K562 (cell line): ENCODE results near the gene CCNQ. TPM values are rescaled to one million over a fixed set of nuclear protein-coding genes. Genes with fewer than 3 reads are reported as not detected.

Experiments used
- CBX2 ChIP-seq: fragments of 200-600 bp; sonication (generic); IDR thresholded peaks from one replicate; pipeline ENCODE4 v1.6.1; 2012; ENCODE audit warnings: mild to moderate bottlenecking, low read length, inconsistent platforms; ENCODE audit not compliant: insufficient read depth, poor library complexity, severe bottlenecking
- DMBX1 ChIP-seq: fragments of 250-450 bp; sonication (Bioruptor Pico); IDR thresholded peaks from 2 replicates; pipeline ENCODE4 v1.8.0; 2022; ENCODE audit warnings: inconsistent platforms, mild to moderate bottlenecking, moderate library complexity, borderline replicate concordance
- GTF3C2 ChIP-seq: IDR thresholded peaks from 3 replicates; pipeline ENCODE4 v1.6.1; 2011; ENCODE audit warnings: borderline replicate concordance, mild to moderate bottlenecking, moderate library complexity; ENCODE audit not compliant: insufficient read length; ENCODE audit errors: extremely low read depth
- KLF10 ChIP-seq: fragments of 250-450 bp; sonication (Bioruptor Pico); IDR thresholded peaks from 2 replicates; pipeline ENCODE4 v1.6.1; 2021; ENCODE audit warnings: matching md5 sums
- LEF1 ChIP-seq: fragments of 450-650 bp; IDR thresholded peaks from 2 replicates; pipeline ENCODE4 v1.6.1; 2016; ENCODE audit warnings: mild to moderate bottlenecking
- MECOM ChIP-seq: fragments of 250-450 bp; sonication (Bioruptor Pico); IDR thresholded peaks from 2 replicates; pipeline ENCODE4 v1.8.0; 2022; ENCODE audit warnings: inconsistent platforms
- NONO ChIP-seq, 2 experiments: fragments of 200-400 bp in 1 of 2; fragments of 450-650 bp in 1 of 2; formaldehyde crosslinking in 1 of 2; IDR thresholded peaks; 2 replicates each; pipeline ENCODE4 v1.6.1; 2017; ENCODE audit warnings: low read depth in 2 of 2, mild to moderate bottlenecking in 2 of 2, moderate library complexity in 2 of 2, low read length in 1 of 2
- NR3C1 ChIP-seq: sonication (generic); formaldehyde crosslinking; IDR thresholded peaks from 2 replicates; pipeline ENCODE4 v1.8.1; 2022; ENCODE audit warnings: missing genetic modification reagents
- PCBP1 ChIP-seq: fragments of 200-400 bp; formaldehyde crosslinking; IDR thresholded peaks from 2 replicates; pipeline ENCODE4 v1.6.1; 2018; ENCODE audit warnings: mild to moderate bottlenecking, low read depth, low read length; ENCODE audit not compliant: poor library complexity, severe bottlenecking
- PPARD ChIP-seq: fragments of 250-450 bp; sonication (Bioruptor Pico); IDR thresholded peaks from 2 replicates; pipeline ENCODE4 v1.8.0; 2022; ENCODE audit warnings: inconsistent platforms, mild to moderate bottlenecking, moderate library complexity
- RBM15 ChIP-seq: fragments of 200-400 bp; formaldehyde crosslinking; IDR thresholded peaks from 2 replicates; pipeline ENCODE4 v1.6.1; 2018; ENCODE audit warnings: mild to moderate bottlenecking, low read length, moderate library complexity; ENCODE audit not compliant: insufficient read depth
- RBM22 ChIP-seq: fragments of 200-400 bp; formaldehyde crosslinking; IDR thresholded peaks from 2 replicates; pipeline ENCODE4 v1.6.1; 2018; ENCODE audit warnings: low read length, low read depth; ENCODE audit not compliant: poor library complexity, severe bottlenecking
- RNF2 ChIP-seq: sonication (generic); IDR thresholded peaks from 2 replicates; pipeline ENCODE4 v1.6.1; 2016
- STAT5A ChIP-seq: IDR thresholded peaks from 2 replicates; pipeline ENCODE4 v1.6.1; 2012; ENCODE audit warnings: low read length, inconsistent platforms, borderline replicate concordance
- UBTF ChIP-seq, 2 experiments: IDR thresholded peaks; 2 replicates each; pipeline ENCODE4 v1.6.1; 2012; ENCODE audit warnings: improper control_type of control experiment in 2 of 2, low read depth in 2 of 2, low read length in 2 of 2, borderline replicate concordance in 1 of 2
- ZNF12 ChIP-seq: sonication (generic); formaldehyde crosslinking; IDR thresholded peaks from 2 replicates; pipeline ENCODE4 v1.4.0; 2020; ENCODE audit warnings: mild to moderate bottlenecking, missing genetic modification reagents
- ZNF263 ChIP-seq: sonication (generic); formaldehyde crosslinking; IDR thresholded peaks from 2 replicates; pipeline ENCODE4 v1.8.0; 2022; ENCODE audit warnings: mild to moderate bottlenecking, missing genetic modification reagents, borderline replicate concordance
- polyA plus RNA-seq, 8 experiments: library from polyadenylated mRNA; depleted of rRNA in 4 of 8; stranded (reverse) in 5 of 8; unstranded in 3 of 8; fragments of >200 nt; fragmentation: Nextera tagmentation in 2 of 8; fragmentation: Illumina TruSeq in 1 of 8; extraction: Ambion mirVana in 2 of 8; extraction: Trizol in 1 of 8; gene quantifications; 2 replicates each; pipeline versions ENCODE4 v1.2.1 to v1.2.3, GENCODE V29; 2011 to 2014; ENCODE audit warnings: inconsistent platforms in 1 of 8, missing spikeins in 1 of 8
- total RNA-seq, 7 experiments: library from RNA; depleted of rRNA in 6 of 7; stranded (reverse); fragments of >200 nt in 6 of 7; fragmentation: Illumina TruSeq in 2 of 7; extraction: Trizol in 2 of 7; gene quantifications; 2 replicates each; pipeline versions ENCODE4 v1.2.1 to v1.2.3, GENCODE V29; 2011 to 2021; ENCODE audit warnings: low replicate concordance in 1 of 7
- TF ChIP-seq, protein P1 (sequence below), 2 experiments: IDR thresholded peaks; 2 replicates each; pipeline ENCODE4 v1.6.1; 2011; ENCODE audit warnings: borderline replicate concordance in 1 of 2, control low read depth in 1 of 2, low read depth in 1 of 2, low read length in 1 of 2, mild to moderate bottlenecking in 1 of 2, mixed read lengths in 1 of 2, moderate library complexity in 1 of 2; ENCODE audit not compliant: insufficient read depth in 1 of 2, insufficient read length in 1 of 2, poor library complexity in 1 of 2, severe bottlenecking in 1 of 2; ENCODE audit errors: extremely low read depth in 1 of 2
- TF ChIP-seq, protein P2 (sequence below), 2 experiments: fragments of 450-650 bp in 1 of 2; sonication (generic) in 1 of 2; formaldehyde crosslinking; conservative IDR thresholded peaks; 2 replicates each; pipeline versions ENCODE4 v1.4.0 to v1.8.1; 2020 to 2022; ENCODE audit warnings: mild to moderate bottlenecking in 1 of 2, missing genetic modification reagents in 1 of 2

The CCNQ gene
- total and polyA plus RNA-seq, 9 of the 15 experiments (the other 6 are each of a cell fraction or from before 2014, with no cell fraction given), result 0.92 to 53.8 (median 25.3) TPM

- no peak for TF ChIP-seq STAT5A
- peak; percentile 72 to 91; a peak in 3 of 4 replicates for TF ChIP-seq UBTF (IDR thresholded peaks at IDR 0.05; ENCODE audit: borderline replicate concordance in 1 of 2, low read depth in 2 of 2, low read length in 2 of 2)
- TF ChIP-seq LEF1, result no peak
- TF ChIP-seq NR3C1, result 0 out of 2 replicates have a peak, but pooled peaks have one; percentile 41
- peak; percentile 59 for TF ChIP-seq PCBP1
- TF ChIP-seq KLF10 (CRISPR knock-in tag), result no peak
- no peak for TF ChIP-seq CBX2
- no peak for TF ChIP-seq ZNF263 (CRISPR knock-in tag)
- TF ChIP-seq, protein P1, sequence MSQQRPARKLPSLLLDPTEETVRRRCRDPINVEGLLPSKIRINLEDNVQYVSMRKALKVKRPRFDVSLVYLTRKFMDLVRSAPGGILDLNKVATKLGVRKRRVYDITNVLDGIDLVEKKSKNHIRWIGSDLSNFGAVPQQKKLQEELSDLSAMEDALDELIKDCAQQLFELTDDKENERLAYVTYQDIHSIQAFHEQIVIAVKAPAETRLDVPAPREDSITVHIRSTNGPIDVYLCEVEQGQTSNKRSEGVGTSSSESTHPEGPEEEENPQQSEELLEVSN (IDR thresholded peaks at IDR 0.05; ENCODE audit: borderline replicate concordance in 1 of 2, extremely low read depth in 1 of 2, insufficient read depth in 1 of 2, insufficient read length in 1 of 2, low read depth in 1 of 2, low read length in 1 of 2, poor library complexity in 1 of 2, severe bottlenecking in 1 of 2), result no peak
- TF ChIP-seq RNF2, result no peak
- TF ChIP-seq ZNF12 (CRISPR knock-in tag), result no peak
- no peak for TF ChIP-seq GTF3C2
- TF ChIP-seq PPARD (CRISPR knock-in tag), result no peak
- no peak for TF ChIP-seq RBM15
- TF ChIP-seq DMBX1 (CRISPR knock-in tag), result no peak
- TF ChIP-seq, protein P2, sequence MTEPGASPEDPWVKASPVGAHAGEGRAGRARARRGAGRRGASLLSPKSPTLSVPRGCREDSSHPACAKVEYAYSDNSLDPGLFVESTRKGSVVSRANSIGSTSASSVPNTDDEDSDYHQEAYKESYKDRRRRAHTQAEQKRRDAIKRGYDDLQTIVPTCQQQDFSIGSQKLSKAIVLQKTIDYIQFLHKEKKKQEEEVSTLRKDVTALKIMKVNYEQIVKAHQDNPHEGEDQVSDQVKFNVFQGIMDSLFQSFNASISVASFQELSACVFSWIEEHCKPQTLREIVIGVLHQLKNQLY (CRISPR knock-in tag; conservative IDR thresholded peaks at IDR 0.05), result no peak
- peak in 1 of 2 experiments; percentile 70; a peak in 2 of 4 replicates for TF ChIP-seq NONO (IDR thresholded peaks at IDR 0.05; ENCODE audit: low read depth in 2 of 2, low read length in 1 of 2)
- no peak for TF ChIP-seq RBM22
- TF ChIP-seq MECOM (CRISPR knock-in tag), result no peak
These were observed at the start of gene CCNQ (continued) for GRCh38 chrX:153598541-153599191.
